ENCODE results near the gene PTPN1. TPM values are rescaled to one million over a fixed set of nuclear protein-coding genes. Genes with fewer than 3 reads are reported as not detected.
A peak's percentile ranks its signal among the peaks of the same experiment; 100 is the strongest.

PTPN1 gene
- total and polyA plus RNA-seq, 2 of the 13 experiments (the other 11 are each of a cell fraction or from before 2014, with no cell fraction given), result 17.7 to 37.2 TPM

- TF ChIP-seq, protein P1, sequence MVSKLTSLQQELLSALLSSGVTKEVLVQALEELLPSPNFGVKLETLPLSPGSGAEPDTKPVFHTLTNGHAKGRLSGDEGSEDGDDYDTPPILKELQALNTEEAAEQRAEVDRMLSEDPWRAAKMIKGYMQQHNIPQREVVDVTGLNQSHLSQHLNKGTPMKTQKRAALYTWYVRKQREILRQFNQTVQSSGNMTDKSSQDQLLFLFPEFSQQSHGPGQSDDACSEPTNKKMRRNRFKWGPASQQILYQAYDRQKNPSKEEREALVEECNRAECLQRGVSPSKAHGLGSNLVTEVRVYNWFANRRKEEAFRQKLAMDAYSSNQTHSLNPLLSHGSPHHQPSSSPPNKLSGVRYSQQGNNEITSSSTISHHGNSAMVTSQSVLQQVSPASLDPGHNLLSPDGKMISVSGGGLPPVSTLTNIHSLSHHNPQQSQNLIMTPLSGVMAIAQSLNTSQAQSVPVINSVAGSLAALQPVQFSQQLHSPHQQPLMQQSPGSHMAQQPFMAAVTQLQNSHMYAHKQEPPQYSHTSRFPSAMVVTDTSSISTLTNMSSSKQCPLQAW (CRISPR knock-in tag; IDR thresholded peaks at IDR 0.05), result no peak
- TF ChIP-seq, protein P2, sequence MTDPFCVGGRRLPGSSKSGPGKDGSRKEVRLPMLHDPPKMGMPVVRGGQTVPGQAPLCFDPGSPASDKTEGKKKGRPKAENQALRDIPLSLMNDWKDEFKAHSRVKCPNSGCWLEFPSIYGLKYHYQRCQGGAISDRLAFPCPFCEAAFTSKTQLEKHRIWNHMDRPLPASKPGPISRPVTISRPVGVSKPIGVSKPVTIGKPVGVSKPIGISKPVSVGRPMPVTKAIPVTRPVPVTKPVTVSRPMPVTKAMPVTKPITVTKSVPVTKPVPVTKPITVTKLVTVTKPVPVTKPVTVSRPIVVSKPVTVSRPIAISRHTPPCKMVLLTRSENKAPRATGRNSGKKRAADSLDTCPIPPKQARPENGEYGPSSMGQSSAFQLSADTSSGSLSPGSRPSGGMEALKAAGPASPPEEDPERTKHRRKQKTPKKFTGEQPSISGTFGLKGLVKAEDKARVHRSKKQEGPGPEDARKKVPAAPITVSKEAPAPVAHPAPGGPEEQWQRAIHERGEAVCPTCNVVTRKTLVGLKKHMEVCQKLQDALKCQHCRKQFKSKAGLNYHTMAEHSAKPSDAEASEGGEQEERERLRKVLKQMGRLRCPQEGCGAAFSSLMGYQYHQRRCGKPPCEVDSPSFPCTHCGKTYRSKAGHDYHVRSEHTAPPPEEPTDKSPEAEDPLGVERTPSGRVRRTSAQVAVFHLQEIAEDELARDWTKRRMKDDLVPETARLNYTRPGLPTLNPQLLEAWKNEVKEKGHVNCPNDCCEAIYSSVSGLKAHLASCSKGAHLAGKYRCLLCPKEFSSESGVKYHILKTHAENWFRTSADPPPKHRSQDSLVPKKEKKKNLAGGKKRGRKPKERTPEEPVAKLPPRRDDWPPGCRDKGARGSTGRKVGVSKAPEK (CRISPR knock-in tag; IDR thresholded peaks at IDR 0.05; ENCODE audit: borderline replicate concordance), result no peak
- TF ChIP-seq ZFP36 (IDR thresholded peaks at IDR 0.05; ENCODE audit: borderline replicate concordance, low read depth, low read length, partially characterized antibody) (no peak), NAIF1 (CRISPR knock-in tag; IDR thresholded peaks at IDR 0.05; ENCODE audit: borderline replicate concordance) (no peak), TFAP4 (IDR thresholded peaks at IDR 0.05; ENCODE audit: borderline replicate concordance, low read depth) (no peak), NCOA5 (CRISPR knock-in tag; IDR thresholded peaks at IDR 0.05) (no peak), NCOR1 (IDR thresholded peaks at IDR 0.05; ENCODE audit: borderline replicate concordance, low read length) (no peak), KMT2B (CRISPR knock-in tag; IDR thresholded peaks at IDR 0.05) (no peak), BRD4 (CRISPR knock-in tag; IDR thresholded peaks at IDR 0.05) (no peak), PITX1 (CRISPR knock-in tag; IDR thresholded peaks at IDR 0.05) (no peak), HINFP (CRISPR knock-in tag; IDR thresholded peaks at IDR 0.05; ENCODE audit: low read depth) (no peak), GPN1 (CRISPR knock-in tag; IDR thresholded peaks at IDR 0.05; ENCODE audit: borderline replicate concordance) (no peak), ZNF3 (CRISPR knock-in tag; IDR thresholded peaks at IDR 0.05) (no peak), SOX6 (IDR thresholded peaks at IDR 0.05) (no peak), SOX6 (CRISPR knock-in tag; IDR thresholded peaks at IDR 0.05) (peak; percentile 62)
- TF ChIP-seq, protein P3, sequence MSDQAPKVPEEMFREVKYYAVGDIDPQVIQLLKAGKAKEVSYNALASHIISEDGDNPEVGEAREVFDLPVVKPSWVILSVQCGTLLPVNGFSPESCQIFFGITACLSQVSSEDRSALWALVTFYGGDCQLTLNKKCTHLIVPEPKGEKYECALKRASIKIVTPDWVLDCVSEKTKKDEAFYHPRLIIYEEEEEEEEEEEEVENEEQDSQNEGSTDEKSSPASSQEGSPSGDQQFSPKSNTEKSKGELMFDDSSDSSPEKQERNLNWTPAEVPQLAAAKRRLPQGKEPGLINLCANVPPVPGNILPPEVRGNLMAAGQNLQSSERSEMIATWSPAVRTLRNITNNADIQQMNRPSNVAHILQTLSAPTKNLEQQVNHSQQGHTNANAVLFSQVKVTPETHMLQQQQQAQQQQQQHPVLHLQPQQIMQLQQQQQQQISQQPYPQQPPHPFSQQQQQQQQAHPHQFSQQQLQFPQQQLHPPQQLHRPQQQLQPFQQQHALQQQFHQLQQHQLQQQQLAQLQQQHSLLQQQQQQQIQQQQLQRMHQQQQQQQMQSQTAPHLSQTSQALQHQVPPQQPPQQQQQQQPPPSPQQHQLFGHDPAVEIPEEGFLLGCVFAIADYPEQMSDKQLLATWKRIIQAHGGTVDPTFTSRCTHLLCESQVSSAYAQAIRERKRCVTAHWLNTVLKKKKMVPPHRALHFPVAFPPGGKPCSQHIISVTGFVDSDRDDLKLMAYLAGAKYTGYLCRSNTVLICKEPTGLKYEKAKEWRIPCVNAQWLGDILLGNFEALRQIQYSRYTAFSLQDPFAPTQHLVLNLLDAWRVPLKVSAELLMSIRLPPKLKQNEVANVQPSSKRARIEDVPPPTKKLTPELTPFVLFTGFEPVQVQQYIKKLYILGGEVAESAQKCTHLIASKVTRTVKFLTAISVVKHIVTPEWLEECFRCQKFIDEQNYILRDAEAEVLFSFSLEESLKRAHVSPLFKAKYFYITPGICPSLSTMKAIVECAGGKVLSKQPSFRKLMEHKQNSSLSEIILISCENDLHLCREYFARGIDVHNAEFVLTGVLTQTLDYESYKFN (CRISPR knock-in tag; conservative IDR thresholded peaks at IDR 0.05), result peak; percentile 50
- TF ChIP-seq, protein P4, sequence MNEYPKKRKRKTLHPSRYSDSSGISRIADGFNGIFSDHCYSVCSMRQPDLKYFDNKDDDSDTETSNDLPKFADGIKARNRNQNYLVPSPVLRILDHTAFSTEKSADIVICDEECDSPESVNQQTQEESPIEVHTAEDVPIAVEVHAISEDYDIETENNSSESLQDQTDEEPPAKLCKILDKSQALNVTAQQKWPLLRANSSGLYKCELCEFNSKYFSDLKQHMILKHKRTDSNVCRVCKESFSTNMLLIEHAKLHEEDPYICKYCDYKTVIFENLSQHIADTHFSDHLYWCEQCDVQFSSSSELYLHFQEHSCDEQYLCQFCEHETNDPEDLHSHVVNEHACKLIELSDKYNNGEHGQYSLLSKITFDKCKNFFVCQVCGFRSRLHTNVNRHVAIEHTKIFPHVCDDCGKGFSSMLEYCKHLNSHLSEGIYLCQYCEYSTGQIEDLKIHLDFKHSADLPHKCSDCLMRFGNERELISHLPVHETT (CRISPR knock-in tag; conservative IDR thresholded peaks at IDR 0.05), result no peak
Measured at GRCh38 chr20:50563133-50563944, 53.2 kb downstream of the PTPN1 start (continued).
